PC-9 (cell line): ENCODE data around the gene TNFRSF4.
"Not testable (repeated sequence)": the region's sequence is repeated elsewhere in the genome, so short reads cannot be mapped to it uniquely, and the experiment has no call there.

Source experiments
- CTCF ChIP-seq: fragments of 200-600 bp; sonication (generic); conservative IDR thresholded peaks from 2 replicates; pipeline ENCODE4 v1.6.1; 2017; ENCODE audit warnings: mixed run types, antibody characterized with exemption, mild to moderate bottlenecking, moderate library complexity
- EZH2 ChIP-seq: fragments of 200-600 bp; sonication (generic); IDR thresholded peaks from 2 replicates; pipeline ENCODE4 v1.8.0; 2017; ENCODE audit warnings: antibody characterized with exemption, low read depth

GRCh38 chr1:1195726-1196125, 18.2 kb downstream of the TNFRSF4 start:
- not testable (repeated sequence) for TF ChIP-seq CTCF, EZH2
